Measurements from ENCODE around the gene B4GALT3. TPM values are rescaled to one million over a fixed set of nuclear protein-coding genes. Genes with fewer than 3 reads are reported as not detected.
A peak's percentile ranks its signal among the peaks of the same experiment; 100 is the strongest.

B4GALT3 gene
- total and polyA plus RNA-seq, 8 donors = 14.8 to 35.6 (median 20.3) TPM

GRCh38 chr1:161199506-161200139 lies 22.3 kb upstream of the B4GALT3 start:
- FAIRE-seq (no peak), DNase-seq (no peak), ATAC-seq (no peak)
- Histone ChIP-seq H3K9me3 (no peaks in the 10 kb centered on the region), H3K4me3 (no peak overlapping the region), H3K36me3 (no peaks in the 10 kb centered on the region), H3K4me1 (peaks cover 8 to 11% (median 9%) of the 10 kb centered on the region in 3 donors), H3K27ac (peak overlapping the region in 1 of 4 donors; percentile 41), H3K27me3 (no peaks in the 10 kb centered on the region)
- TF ChIP-seq, protein P1, sequence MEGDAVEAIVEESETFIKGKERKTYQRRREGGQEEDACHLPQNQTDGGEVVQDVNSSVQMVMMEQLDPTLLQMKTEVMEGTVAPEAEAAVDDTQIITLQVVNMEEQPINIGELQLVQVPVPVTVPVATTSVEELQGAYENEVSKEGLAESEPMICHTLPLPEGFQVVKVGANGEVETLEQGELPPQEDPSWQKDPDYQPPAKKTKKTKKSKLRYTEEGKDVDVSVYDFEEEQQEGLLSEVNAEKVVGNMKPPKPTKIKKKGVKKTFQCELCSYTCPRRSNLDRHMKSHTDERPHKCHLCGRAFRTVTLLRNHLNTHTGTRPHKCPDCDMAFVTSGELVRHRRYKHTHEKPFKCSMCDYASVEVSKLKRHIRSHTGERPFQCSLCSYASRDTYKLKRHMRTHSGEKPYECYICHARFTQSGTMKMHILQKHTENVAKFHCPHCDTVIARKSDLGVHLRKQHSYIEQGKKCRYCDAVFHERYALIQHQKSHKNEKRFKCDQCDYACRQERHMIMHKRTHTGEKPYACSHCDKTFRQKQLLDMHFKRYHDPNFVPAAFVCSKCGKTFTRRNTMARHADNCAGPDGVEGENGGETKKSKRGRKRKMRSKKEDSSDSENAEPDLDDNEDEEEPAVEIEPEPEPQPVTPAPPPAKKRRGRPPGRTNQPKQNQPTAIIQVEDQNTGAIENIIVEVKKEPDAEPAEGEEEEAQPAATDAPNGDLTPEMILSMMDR (IDR thresholded peaks at IDR 0.05) = no peak
- 58 to 80% methylated on average over 4 to 5 of the region's 5 CpGs for WGBS, 2 donors
- intact Hi-C loops (cut with DNase I) = loop anchor here in 1 of 3 donors (10.0 kb wide), 1 partner anchor 175 kb away; no protein-coding TSS in a partner anchor

GRCh38 chr1:161198897-161199431 lies 21.7 kb upstream of the B4GALT3 start, which contains the start of gene ADAMTS4:
TSS of gene ADAMTS4 (minus strand) at chr1:161199054. CDS start at chr1:161198627, 427 bp downstream.
- Histone ChIP-seq H3K27ac (peak within 1 kb of the TSS in 2 of 4 donors; percentile 36 to 41), H3K4me3 (peak within 1 kb of the TSS in 2 of 4 donors; percentile 9 to 32), H3K4me1 (peaks cover 8 to 11% (median 9%) of the 10 kb centered on the region in 3 donors), H3K27me3 (no peaks in the 10 kb centered on the region), H3K9me3 (no peaks in the 10 kb centered on the region), H3K36me3 (no peaks in the 10 kb centered on the region)
- ATAC-seq (no peak), DNase-seq (peak in 1 of 6 donors; percentile 32), FAIRE-seq (no peak)
- intact Hi-C loops (cut with DNase I) = loop anchor here in 1 of 3 donors (10.0 kb wide), 1 partner anchor 176 kb away; no protein-coding TSS in a partner anchor
- TF ChIP-seq, protein P1 (IDR thresholded peaks at IDR 0.05) = no peak
- WGBS, 2 donors = 73 to 76% methylated on average over 11 of the region's 11 CpGs

DNA sequence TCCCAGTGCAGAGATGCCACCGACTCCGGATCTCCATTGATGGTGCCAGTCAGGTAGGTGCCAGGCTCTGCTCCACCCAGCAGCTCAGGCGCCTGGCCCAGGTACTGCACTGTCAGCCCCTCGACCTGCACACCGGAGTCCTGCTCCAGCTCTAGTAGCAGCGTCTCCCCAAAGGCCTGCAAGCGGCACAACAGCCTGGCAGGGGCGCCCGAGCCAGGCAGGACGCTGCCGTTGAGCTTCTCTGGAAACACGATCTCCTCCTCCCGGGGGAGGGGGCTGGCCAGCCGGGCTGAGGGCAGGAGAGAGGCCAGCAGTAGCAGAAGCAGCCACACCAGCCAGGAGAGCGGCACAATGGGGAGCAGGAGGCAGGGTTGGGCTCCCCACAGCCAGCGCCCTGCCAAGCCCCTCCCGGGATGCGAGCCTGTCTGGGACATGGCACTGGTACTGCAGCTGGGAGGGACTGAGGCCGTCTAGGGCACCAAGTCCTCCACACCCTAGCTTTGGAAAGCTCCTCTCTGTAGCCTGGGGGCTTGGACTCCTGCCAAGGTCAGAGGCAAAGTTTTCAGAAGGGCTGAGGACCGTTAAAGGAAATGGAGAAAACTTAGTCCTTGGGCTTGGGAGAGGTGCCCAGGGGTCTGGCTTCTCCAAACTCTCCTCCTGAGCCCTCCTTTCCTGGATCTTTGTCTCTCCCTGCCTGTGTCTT lies 21.0 kb upstream of the B4GALT3 start:
- FAIRE-seq = no peak
- intact Hi-C loops (cut with DNase I) = loop anchor here in 1 of 3 donors (10.0 kb wide), 1 partner anchor 176 kb away; no protein-coding TSS in a partner anchor
- Histone ChIP-seq H3K4me3 (peak overlapping the region in 2 of 4 donors; percentile 9 to 32), H3K4me1 (peaks cover 6 to 9% (median 8%) of the 10 kb centered on the region in 3 donors), H3K9me3 (no peaks in the 10 kb centered on the region), H3K27me3 (no peaks in the 10 kb centered on the region), H3K36me3 (no peaks in the 10 kb centered on the region), H3K27ac (peak overlapping the region in 1 of 4 donors; percentile 36)
- DNase-seq = peak in 1 of 6 donors; percentile 65
- TF ChIP-seq, protein P1 (IDR thresholded peaks at IDR 0.05) = no peak
- WGBS, 2 donors = 28 to 29% methylated on average over 20 of the region's 20 CpGs
- no peak for ATAC-seq

DNA sequence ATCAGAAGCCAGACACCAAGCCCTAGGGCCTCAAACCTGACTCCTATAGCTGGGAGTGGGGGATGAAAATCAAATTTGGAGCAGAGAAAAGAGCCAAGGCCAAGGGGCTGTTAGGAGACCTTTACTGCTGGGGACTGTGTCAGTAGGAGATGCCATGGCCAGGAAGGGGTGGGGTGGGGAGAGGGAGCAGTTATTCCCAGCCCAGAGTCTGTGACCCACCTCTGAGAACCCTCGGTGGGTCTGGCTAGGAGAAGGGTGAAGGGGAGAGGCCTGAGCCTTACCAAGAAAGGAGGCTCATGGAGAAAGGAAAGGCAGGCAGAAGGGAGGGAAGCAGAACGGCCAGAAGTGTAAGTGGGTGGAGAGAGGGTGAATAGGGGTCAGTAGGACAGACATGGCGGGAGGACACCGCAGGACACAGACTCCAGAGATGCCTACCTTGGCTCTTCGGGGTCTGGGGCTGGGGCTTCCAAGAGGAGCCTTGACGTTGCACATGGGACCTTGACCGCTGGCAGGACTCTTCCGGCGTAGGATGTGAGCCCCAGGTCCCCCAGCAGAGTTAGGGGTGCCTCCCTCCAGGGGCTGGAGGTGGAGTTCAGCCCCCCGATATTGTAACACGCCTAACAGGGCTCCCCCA lies 20.4 kb upstream of the B4GALT3 start:
- FAIRE-seq (no peak), ATAC-seq (no peak), DNase-seq (no peak)
- no peaks in the 10 kb centered on the region for H3K9me3 ChIP-seq
- intact Hi-C loops (cut with DNase I) = loop anchor here in 1 of 3 donors (10.0 kb wide), 1 partner anchor 177 kb away; no protein-coding TSS in a partner anchor
- H3K36me3 ChIP-seq = no peaks in the 10 kb centered on the region
- 52 to 56% methylated on average over 11 of the region's 11 CpGs for WGBS, 2 donors
- H3K27me3 ChIP-seq = no peaks in the 10 kb centered on the region
- TF ChIP-seq, protein P1 (IDR thresholded peaks at IDR 0.05) = no peak
- peaks cover 0 to 4% (median 3%) of the 10 kb centered on the region in 3 donors for H3K4me1 ChIP-seq
- peak overlapping the region in 2 of 4 donors; percentile 9 to 32 for H3K4me3 ChIP-seq
- peak overlapping the region in 1 of 4 donors; percentile 36 for H3K27ac ChIP-seq
